Right renal cortex interstitium (tissue), 3 donors: Measurements from ENCODE around the gene KCNC3. TPM values are rescaled to one million over a fixed set of nuclear protein-coding genes. Genes with fewer than 3 reads are reported as not detected.
A peak's percentile ranks its signal among the peaks of the same experiment; 100 is the strongest.

Experiments used
- DNase-seq, 3 donors: peaks; one replicate each; pipeline ENCODE4 v3.0.0-alpha.2; 2013; ENCODE audit warnings: low read depth in 3 of 3, low spot score in 2 of 3
- polyA plus RNA-seq, 3 donors: library from polyadenylated mRNA; unstranded; fragments of 120-200 nt; gene quantifications; one replicate each; pipeline ENCODE4 v1.2.1, GENCODE V29; 2013; ENCODE audit not compliant: insufficient read length in 3 of 3

The KCNC3 gene
- polyA plus RNA-seq = 10 to 100 TPM; 23.8 to 27.2 (median 27.1) TPM

DNA sequence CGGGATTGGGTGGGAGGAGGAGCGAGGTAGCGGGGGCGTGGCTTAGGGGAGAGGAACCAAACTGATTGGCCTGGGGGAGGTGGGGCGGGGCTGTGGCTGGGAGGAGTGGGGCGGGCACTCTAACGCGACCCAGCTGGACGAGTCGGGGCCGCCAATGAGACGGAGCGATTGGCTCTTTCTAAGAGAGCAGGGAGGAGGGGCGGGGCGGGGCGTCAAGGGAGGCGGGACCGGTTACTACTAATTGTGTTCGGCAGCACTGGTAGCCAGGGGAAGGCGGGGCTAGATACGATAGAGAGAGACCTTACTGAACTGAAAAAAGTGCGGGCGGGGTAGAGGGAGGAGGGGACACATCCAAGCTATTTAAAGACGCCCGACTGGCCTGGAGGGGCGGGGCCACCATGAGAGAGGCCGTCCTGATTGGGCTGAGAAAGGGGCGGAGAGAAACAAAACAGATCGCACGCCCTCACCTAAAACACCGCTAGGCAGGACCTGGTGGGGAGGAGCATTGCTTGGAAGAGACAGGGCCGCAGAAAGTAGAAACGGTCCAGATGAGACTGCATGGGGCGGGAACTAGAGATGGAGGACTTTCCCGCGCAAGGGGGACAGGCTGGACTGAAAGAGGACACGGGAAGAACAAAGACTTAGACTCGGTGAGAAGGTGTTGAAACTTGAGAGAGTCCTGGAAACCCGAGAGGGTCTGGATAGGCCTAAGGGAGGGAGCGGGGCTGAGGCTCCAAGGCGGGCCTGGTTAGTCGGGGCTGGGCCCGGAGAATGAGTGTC lies at the start of gene KCNC3:
Gene KCNC3, minus strand, starts transcription at position 232 of the 780 bp plus-strand sequence. CDS start 295 bp downstream, outside the sequence.
- DNase-seq = peak; percentile 92 to 98 (median 97)

DNA sequence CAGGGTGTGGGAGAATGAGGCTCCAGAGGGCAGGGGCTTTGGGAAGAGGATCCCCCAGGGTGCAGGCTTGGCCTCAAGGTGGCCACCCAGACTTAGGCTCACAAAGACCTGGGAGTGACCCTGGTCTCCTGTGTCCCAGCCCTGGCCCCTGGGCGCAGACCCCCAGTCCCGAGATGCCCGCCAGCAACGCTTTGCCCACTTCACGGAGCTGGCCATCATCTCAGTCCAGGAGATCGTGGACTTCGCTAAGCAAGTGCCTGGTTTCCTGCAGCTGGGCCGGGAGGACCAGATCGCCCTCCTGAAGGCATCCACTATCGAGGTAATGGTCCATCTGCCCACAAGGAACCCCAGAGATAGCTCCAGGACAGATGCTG lies 49.7 kb upstream of the KCNC3 start:
- no peak for DNase-seq

DNA sequence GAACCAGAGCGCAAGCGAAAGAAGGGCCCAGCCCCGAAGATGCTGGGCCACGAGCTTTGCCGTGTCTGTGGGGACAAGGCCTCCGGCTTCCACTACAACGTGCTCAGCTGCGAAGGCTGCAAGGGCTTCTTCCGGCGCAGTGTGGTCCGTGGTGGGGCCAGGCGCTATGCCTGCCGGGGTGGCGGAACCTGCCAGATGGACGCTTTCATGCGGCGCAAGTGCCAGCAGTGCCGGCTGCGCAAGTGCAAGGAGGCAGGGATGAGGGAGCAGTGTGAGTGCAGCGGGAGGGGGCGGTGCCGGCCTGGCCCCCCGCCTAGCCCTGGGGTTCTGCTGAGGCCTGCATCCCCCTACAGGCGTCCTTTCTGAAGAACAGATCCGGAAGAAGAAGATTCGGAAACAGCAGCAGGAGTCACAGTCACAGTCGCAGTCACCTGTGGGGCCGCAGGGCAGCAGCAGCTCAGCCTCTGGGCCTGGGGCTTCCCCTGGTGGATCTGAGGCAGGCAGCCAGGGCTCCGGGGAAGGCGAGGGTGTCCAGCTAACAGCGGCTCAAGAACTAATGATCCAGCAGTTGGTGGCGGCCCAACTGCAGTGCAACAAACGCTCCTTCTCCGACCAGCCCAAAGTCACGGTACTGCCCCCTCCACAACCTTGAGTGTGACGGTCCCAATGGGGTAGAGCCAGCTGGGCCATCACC lies 49.1 kb upstream of the KCNC3 start:
- no peak for DNase-seq

DNA sequence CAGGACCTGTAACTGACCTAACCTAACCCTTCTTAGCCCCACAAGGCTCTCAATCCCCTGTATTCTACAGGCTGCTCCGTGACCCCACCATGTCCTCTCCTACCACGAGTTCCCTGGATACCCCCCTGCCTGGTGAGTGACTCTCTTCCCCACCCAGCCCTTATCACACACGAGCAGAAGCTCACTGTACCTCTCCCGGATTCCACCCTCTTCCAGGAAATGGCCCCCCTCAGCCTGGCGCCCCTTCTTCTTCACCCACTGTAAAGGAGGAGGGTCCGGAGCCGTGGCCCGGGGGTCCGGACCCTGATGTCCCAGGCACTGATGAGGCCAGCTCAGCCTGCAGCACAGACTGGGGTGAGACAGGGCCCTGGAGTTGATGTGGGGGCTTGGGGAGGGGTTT lies 48.3 kb upstream of the KCNC3 start:
- DNase-seq = no peak

DNA sequence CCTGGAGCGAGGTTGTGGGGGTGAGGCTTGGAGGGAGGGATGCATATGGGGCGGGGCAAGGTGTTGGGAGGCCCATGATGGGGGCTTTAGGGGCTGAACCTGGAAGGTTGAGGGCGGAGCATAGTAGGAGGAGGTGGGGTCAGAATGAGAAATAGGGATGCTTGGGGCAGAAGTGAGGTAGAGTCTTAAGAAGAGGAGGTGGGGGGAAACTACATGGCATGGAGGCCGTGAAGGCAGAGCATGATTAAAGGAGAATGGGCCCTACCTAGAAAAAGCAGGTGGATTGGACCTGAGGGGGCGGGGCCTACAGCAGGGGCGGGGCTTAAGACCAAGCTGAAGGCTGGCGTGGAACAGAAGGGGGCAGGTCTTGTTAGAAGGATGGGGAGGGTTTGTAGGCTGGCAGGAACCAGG lies 47.9 kb upstream of the KCNC3 start:
- DNase-seq = no peak

DNA sequence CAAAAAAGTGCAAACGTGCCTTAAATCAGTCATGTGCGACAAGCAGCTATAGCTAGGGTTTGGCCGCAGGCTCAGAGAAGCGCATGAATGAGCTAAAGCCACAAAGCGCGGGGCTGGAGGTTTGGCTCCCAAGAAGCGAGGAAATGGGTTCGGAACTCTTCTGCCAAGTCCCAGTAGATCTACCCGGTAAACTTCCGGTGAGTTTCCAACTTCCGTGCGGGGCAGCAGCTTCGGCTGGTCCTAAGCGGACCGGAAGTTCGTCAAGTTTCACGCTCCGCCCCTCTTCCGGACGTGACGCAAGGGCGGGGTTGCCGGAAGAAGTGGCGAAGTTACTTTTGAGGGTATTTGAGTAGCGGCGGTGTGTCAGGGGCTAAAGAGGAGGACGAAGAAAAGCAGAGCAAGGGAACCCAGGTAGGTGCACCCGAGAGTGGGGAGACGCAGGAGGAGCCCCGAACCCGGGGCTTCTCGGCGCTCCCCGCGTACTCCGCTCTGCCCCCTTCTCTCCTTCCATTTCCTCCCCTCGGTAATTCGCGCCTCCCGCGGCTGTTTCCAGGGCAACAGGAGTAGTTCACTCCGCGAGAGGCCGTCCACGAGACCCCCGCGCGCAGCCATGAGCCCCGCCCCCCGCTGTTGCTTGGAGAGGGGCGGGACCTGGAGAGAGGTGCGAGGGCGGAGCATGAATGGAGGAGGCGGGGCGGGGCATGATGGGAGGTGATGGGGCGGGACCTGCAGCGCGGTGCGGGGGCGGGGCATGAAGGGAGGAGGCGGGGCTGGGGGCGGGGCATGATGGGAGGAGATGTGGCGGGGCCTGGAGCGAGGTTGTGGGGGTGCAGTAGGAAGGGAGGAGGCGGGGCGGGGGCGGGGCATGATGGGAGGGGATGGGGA lies 47.2 kb upstream of the KCNC3 start, which contains the start of gene NR1H2:
Gene NR1H2, plus strand, starts transcription at position 292 of the 885 bp plus-strand sequence. CDS start 1,149 bp downstream, outside the sequence.
- peak in 2 of 3 donors; percentile 94 for DNase-seq

DNA sequence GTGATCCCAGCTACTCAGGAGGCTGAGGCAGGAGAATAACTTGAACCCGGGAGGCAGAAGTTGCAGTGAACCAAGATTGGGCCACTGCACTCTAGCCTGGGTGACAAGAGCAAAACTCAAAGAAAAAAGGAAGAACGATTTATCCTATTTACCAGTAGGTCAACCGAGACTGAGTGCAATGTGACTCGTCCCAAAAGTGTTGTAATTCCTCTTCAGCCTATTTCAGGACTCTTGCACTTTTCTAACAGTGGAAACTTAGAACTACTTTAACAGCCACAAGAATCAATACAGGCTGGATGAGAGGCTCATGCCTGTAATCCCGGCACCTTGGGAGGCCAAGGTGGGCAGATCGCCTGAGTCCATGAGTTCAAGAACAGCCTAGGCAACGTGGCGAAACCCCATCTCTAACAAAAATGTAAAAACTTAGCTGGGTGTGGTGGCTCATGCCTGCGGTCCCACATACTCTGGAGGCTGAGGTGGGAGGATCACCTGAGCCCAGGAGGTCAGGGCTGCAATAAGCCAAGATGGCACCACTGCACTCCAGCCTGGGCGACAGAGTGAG lies 42.8 kb upstream of the KCNC3 start:
- DNase-seq = no peak

DNA sequence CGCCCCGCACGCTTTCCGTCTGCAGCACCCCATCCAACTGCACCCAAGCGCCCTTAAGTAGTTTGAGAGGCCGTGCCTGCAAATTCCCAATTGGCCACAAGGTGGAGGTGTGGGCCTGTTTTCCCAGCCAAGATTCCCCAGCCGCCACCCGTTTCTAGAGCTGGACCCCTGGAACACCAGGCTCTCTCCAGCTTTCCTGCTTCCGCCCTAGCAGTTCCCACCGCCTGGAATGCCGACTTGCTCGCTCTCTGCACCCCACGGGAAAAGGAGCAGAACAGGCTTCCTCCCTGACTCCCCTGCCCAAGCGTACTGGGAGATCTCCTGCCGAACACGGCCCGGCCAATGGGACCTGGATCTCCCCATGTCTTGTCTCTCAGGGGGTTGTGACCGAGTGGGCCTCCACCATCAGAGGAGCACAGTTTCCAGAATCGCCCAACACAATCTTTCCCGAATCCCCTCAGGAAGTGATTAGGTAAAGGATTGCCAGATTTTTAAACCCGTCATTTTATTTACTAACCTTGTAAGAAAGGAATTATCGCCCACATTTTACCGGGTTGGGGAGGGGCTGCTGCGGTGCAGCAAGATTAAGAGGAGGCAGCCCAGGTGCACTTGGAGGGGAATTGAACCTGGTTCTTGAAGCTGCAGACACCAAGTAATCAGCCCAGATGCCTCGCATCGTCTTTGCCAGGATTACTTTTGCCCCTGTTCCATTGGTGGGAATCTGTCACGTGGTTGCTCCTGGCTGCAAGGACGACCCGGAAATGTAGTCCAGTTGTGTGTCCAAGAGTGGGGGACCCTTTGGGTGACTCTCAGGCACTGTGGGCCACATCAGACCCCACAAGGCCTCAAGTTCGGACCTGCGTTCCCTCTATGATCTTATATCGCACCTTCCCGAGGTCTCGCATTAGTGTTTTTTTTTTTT lies 39.7 kb upstream of the KCNC3 start:
- peak in 1 of 3 donors; percentile 74 for DNase-seq

DNA sequence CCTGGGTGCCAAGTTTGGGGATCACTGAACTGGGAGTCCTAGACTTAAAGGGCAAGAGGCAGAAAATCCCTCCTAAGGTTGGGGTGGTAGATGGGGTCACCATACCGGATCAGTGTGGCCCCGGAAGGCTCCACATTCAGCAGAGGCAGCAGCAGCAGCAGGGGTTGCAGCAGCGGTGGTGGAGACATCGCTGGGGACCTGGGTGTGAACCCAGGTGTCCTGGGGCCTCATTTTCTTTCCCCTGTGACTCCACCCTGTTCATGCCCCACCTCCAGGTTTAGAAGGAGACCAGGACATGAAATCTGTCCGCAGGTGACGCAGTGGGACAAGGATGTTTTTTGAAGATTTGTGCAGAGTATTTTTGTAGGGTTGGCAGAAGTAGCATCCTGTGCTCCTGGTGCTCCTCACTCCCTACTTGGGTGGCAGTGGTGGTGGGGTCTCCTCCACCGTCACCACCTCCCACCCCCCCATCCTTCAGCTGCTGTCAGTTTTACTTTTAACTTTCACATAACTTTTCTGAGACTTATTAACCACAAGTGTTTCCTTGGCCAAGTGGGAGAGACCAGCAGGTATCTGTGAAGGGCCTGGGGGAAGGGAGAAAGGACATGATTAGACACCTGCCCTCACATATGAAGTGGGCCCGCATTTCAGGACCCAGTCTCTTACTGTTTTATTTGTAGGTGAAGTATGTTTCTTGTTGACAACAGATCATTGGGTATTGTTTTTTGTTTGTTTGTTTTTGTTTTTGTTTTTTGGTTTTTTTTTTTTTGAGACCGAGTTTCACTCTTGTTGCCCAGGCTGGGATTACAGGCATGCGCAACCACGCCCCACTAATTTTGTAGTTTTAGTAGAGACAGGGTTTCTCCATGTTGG lies 36.5 kb upstream of the KCNC3 start, which contains the start of gene NAPSA:
Gene NAPSA, minus strand, starts transcription at position 206 of the 873 bp plus-strand sequence. Its CDS starts 18 bp downstream, at position 188.
- no peak for DNase-seq

DNA sequence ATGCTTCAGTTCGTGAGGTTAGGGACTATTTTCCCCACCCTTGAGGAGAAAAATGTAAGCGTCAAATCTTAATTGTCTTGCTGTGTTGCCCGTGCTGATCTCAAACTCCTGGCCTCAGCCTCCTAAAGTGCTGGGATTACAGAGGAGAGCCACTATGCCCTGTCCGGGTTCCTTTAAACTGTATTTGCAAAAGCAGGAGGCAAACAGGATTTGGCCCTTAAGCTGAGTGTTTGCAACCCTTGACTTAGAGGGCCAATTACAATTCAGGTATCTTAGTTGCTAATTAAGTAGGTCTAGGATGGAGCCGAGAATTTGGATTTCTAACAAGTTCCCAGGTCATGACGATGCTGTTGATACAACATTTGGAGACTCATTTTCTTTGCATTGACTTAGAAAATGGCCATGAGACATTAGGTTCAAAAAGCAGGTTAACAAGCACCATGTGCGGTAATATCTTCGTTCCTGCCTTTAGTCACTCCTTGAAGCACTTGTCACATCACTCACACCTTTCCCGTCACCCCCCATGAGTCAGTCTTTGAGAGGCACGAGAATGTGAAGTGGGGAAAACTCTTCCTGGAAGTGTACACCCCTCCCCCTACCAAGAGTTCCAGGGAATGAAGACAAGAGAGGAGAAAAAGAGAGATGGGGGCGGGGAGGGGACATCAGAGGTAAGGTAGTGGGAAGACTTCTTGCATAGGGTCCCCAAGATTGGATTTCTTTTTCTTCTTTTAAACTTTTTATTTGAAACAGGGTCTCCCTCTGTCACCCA lies 33.7 kb upstream of the KCNC3 start:
- DNase-seq = no peak

DNA sequence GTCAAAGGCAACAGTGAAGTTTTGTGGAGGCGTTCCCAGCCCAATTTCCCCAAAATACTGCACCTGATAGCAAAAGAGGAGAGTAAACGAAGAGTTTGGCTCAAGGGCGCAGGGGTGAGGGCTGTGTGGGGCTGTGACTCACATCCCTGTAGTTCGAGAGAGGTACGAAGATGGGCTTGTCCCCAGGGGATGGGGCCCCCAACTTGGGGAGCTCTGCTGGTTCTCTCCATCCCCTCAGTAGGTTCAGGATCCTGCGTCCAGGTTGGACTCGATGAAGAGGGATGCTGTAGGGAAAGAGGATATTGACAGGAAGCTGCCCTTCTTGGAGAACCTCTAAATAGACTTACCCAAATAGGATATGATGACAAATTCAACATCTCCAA lies 32.8 kb upstream of the KCNC3 start:
- DNase-seq = no peak

DNA sequence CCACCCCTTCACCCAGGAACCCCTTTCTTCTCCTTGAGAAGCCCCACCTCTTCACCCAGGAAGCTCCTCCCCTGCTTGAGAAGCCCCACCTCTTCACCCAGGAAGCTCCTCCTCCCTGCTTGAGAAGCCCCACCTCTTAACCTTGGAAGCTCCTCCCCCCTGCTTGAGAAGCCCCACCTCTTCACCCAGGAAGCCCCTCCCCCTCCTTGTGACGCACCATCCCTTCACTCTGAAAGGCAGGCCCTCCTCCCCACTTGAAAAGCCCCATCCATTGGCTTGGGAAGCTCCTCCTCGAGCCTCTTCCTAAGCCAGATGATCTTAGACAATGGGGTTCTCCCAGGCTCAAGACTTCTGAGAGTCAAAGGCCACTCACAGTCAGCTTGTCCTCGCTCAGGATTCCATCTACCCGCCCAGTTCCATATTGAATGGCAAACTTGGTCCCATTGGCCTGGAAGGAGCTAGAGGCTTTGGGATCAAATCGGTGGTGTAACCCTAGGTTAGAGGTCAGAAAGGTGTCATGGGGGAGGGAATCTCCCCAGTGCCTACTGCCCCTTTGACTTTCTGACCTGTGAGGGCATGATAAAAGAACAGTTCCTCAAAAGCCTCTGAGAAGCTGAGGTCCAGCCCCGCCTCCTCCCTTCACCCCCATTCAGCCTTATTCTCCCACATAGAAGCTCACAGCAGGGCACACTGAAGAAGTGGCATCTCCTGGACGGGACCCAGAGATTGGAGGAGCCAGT lies 32.3 kb upstream of the KCNC3 start:
- no peak for DNase-seq

DNA sequence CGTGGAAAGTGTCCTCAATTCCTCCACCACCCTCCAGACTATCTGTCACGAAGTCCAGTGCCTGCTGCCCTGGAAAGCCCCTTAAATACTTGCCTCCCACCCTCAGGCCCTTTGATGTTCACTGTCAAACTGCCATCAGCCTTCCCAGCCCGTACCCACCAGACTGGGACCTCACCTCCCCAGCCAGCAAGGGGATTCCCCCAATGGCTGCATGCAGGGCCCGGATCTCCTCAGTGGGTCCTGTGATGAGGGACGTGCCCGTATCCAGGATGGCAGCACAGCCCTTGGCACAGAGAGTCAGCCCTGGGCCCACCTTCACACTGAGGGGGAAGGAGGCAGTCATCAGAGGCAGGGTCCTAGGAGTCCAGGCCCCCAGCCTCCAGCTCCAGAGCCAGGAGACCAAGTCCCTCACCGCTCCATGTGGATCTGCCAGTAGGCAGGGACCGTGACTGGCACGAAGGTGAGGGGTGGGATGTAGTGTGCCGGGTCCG lies 30.2 kb upstream of the KCNC3 start:
- no peak for DNase-seq

DNA sequence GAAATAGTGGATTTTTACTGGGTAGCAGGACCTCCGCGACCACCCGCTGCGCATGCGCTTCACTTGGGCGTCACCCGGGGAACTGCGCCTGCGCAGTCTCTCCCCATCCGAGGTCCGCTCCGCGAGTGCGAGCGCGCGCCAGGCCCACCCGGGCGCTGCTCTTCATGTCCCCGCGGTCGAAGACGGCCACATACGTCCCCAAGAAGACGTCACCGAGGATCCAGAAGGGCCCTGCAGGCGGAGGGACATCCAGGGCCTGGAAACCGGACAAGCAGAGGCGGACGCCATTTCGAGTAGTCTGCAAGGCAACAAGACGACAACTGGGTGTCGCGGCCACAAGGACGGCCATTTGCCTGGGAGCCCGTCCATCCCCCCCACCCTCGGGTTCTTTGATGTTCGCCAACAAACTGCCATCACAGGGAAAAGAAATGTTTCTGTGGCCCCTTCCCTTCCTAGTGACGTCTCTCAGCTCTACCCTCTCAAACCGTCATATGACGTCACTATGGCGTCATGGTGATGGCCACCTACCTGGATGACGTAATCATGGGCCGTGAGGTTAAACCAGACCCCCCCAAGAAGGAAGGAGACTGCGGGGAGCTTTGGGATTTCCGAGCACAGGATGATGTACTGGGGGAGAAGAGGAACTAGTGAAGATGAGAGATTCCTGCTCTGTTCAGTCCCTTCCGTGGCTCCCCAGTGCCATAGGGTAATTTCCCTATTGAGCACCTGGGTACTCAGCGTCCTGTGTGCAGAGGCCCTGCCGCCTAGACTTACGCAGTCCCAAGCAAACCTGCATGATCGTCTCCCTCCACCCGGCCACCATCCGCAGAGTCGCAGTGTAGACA lies 29.5 kb upstream of the KCNC3 start:
- peak in 1 of 3 donors; percentile 35 for DNase-seq

DNA sequence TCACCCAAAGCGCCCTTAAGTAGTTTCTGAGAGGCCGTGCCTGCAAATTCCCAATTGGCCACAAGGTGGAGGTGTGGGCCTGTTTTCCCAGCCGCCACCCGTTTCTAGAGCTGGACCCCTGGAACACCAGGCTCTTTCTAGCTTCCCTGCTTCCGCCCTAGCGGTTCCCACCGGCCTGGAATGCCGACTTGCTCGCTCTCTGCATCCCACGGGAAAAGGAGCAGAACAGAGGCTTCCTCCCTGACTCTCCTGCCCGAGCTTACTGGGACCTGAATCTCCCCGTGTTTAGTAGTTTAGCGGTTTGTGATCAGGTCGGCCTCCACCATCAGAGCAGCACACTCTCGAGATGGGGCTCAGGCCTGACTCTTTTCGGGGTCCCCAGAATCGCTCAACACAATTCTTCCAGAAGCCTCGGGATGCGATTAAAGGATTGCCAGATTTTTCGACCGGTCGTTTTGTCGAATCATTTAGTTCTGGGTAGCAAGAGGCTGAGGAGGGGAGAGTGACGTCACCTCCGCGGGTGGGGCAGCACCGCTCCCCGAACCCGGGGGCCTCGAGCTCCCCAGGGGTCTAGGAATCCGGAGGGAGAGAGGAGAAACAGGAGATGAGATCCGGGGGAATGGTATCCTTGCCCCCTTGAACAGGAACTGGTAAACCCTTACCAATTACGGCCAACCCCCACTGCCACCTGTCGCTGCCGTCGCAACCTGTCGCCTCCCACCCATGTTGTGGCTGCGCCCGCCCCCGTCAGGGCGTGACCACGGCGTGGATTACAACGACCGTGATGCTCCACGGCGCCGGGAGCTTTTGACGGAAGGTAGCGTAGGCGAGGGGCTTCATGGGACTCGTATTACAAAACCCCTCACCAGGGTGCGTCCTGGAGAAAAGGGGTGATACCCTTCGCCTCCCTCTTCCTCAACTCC lies 28.3 kb upstream of the KCNC3 start:
- DNase-seq = peak in 1 of 3 donors; percentile 40
